Stimulated activated CD8-positive, alpha-beta memory T cell treated with anti-CD3 and anti-CD28 coated beads, Interleukin-15, amount 100 ng/mL, for 4 hours (primary cell): Measurements from ENCODE around the gene ALAS1.
"Not testable (repeated sequence)": the region's sequence is repeated elsewhere in the genome, so short reads cannot be mapped to it uniquely, and the experiment has no call there.

Source experiments
- DNase-seq, 2 donors: peaks; one replicate each; pipeline ENCODE4 v3.0.0-alpha.2; 2020; ENCODE audit warnings: low read depth in 2 of 2

ALAS1 gene

GRCh38 chr3:52176951-52177700 is 20.8 kb upstream of the ALAS1 start:
- DNase-seq = no peak

GRCh38 chr3:52177701-52178042 is 20.3 kb upstream of the ALAS1 start:
- DNase-seq = no peak

- not testable (repeated sequence) for DNase-seq
Observed at GRCh38 chr3:52178126-52178525, 19.8 kb upstream of the ALAS1 start.

GRCh38 chr3:52178537-52178936 is 19.4 kb upstream of the ALAS1 start:
- DNase-seq = no peak

GRCh38 chr3:52181543-52181942 is 16.4 kb upstream of the ALAS1 start:
- no peak for DNase-seq

- no peak for DNase-seq
Observed at GRCh38 chr3:52182196-52182595, 15.8 kb upstream of the ALAS1 start.

- no peak for DNase-seq
Observed at GRCh38 chr3:52182691-52183090, 15.3 kb upstream of the ALAS1 start.

GRCh38 chr3:52183786-52184445 is 14.0 kb upstream of the ALAS1 start:
- no peak for DNase-seq

- DNase-seq = no peak
Observed at GRCh38 chr3:52184690-52185089, 13.3 kb upstream of the ALAS1 start.

- no peak for DNase-seq
Observed at GRCh38 chr3:52185311-52185710, 12.6 kb upstream of the ALAS1 start.

GRCh38 chr3:52185837-52186236 is 12.1 kb upstream of the ALAS1 start:
- no peak for DNase-seq

- DNase-seq = no peak
Observed at GRCh38 chr3:52186729-52187128, 11.2 kb upstream of the ALAS1 start.

- no peak for DNase-seq
Observed at GRCh38 chr3:52188556-52188955, 9.4 kb upstream of the ALAS1 start.

GRCh38 chr3:52190294-52191074 is 7.5 kb upstream of the ALAS1 start:
- no peak for DNase-seq

- DNase-seq = no peak
Observed at GRCh38 chr3:52191663-52192062, 6.3 kb upstream of the ALAS1 start.

GRCh38 chr3:52193065-52193464 is 4.9 kb upstream of the ALAS1 start:
- no peak for DNase-seq

GRCh38 chr3:52194485-52195290 is 3.3 kb upstream of the ALAS1 start:
- DNase-seq = no peak

GRCh38 chr3:52195291-52195597 is 2.7 kb upstream of the ALAS1 start:
- DNase-seq = no peak

- DNase-seq = no peak
Observed at GRCh38 chr3:52195823-52196331, 2.1 kb upstream of the ALAS1 start.

- no peak for DNase-seq
Observed at GRCh38 chr3:52196977-52197376, 983 bp upstream of the ALAS1 start.

GRCh38 chr3:52197499-52197841 is 490 bp upstream of the ALAS1 start:
- no peak for DNase-seq
